GM21423 (cell line): ENCODE data around the gene LTF.
"Not testable (repeated sequence)": the region's sequence is repeated elsewhere in the genome, so short reads cannot be mapped to it uniquely, and the experiment has no call there.

Source experiments
- ATAC-seq: cut with Tn5 transposase; IDR thresholded peaks from one replicate; pipeline ENCODE4 v1.9.1; 2021; ENCODE audit warnings: mild to moderate bottlenecking, moderate library complexity; ENCODE audit not compliant: unreplicated experiment

The LTF gene

GRCh38 chr3:46464326-46465195 is at the start of gene LTF:
Gene LTF, minus strand, starts transcription at chr3:46464905. Its CDS starts 38 bp downstream, at chr3:46464867.
- no peak for ATAC-seq

- no peak for ATAC-seq
Measured at GRCh38 chr3:46512191-46512749, 47.6 kb upstream of the LTF start.

- no peak for ATAC-seq
Measured at GRCh38 chr3:46509661-46510187, 45.0 kb upstream of the LTF start.

DNA sequence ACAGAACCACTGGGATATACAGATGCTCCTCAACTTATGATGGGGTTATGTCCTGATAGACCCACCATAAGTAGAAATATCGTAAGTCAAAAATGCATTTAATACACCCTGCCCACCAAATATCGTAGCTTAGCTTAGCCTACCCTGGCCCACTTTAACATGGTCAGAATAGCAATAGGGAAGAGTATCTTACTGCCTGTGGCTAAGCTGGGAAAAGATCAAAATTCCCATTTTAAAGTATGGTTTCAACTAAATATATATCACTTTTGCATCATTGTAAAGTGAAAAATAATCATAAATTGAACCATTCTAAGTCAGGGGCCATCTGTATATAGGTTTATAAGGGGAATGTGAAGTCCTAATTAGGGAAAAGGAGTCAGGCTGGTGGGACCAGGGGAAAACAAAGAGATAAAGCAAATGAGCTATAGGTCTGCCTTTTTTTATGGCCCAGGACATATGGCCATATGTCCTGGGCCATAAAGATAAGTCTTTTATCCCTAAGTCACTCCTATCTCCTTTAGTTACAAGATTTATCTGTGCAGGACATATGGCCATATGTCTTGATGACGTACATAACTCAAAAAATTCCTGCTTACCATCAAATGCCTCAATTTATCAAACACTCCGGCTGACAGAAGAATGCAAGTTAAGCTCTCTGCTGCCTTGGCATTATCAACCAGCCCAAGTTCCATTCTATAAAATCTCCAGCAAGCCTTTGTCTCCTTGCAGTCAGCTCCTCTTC is 44.3 kb upstream of the LTF start:
- no peak for ATAC-seq

DNA sequence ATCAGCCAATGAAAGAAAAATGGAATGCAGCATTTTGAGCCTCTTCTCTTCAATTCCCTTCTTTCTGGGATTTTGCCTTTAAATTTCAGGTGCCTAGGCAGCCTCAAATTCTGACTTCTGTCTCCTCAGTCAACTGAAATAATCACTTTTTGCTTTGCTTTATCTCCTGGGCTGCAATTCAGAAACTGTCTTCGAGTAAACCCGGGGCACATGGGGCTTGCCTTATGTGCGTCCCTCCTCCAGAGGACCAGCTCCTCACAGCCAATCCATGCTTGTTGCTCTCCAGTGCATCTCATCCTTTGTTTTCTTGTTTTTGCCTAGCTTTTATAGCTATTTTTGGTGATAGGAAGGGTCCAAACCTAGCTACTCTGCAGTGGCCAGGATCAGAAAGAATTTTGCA is 41.8 kb upstream of the LTF start:
- ATAC-seq: no peak

DNA sequence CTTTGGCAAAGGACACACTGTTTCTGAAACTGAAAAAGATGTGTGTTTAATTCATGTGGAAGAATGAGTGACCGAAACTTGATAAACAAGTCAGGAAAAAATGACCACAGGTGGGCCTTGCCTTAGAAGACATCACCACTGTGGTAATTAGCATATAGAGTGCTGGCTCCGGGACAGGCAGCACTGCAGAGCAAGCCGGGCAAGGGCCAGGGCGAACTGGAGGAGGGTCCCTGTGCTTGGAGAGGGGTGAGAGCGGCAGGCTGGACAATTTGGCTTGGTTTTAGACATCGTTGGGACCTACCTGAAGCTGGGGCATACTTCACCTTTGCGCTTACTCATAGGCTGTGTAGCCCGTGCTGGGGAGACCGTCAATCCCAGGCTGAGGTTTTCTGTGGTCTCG is 41.2 kb upstream of the LTF start:
- no peak for ATAC-seq

- no peak for ATAC-seq
Measured at GRCh38 chr3:46504789-46505188, 40.1 kb upstream of the LTF start.

DNA sequence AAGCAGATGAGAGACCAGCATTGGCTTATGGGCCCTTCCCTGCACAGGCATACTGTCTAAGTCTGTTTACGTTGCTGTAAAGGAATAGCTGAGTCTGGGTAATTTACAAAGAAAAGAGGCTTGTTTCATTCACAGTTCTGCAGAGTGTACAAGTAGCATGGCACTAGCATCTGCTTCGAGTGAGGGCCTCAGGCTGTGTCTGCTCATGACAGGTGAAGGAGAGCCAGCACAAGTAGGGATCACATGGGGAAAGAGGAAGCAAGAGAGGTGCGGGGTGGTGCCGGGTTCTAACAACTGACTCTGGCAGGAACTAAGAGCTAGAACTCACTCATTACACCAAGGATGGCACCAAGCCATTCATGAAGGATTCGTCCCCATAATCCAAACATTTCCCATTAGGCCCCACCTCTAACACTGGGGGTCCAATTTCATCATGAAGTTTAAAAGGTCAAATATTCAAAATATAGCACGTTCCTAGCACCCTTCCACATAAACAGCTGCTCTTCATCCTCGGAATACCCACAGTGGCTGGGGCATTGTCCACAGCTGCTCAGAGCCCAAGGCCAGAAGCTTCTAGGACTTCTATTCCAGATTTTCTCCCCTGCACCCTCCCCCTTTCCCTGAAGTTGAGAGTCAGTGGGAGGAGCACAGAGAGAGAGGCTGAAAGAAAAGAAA is 38.6 kb upstream of the LTF start:
- no peak for ATAC-seq

DNA sequence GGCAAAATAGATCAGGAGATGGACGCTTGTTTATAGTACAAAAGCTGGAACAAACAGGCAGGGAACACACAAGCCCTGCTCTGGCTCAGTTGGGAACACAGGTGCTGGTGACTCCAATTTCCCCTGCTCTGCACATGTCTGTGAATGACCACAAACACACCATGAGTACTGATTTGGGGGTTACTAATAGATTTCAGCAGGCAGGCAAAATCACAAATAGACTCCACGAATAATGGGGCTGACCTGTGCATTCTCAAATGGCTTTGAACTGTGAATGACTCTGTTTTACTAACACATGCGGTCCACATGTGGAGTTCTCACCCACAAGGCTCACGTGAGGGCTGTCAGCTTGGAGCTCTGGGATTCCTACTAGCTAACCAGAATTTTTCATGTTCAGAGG is 37.0 kb upstream of the LTF start:
- ATAC-seq: no peak

DNA sequence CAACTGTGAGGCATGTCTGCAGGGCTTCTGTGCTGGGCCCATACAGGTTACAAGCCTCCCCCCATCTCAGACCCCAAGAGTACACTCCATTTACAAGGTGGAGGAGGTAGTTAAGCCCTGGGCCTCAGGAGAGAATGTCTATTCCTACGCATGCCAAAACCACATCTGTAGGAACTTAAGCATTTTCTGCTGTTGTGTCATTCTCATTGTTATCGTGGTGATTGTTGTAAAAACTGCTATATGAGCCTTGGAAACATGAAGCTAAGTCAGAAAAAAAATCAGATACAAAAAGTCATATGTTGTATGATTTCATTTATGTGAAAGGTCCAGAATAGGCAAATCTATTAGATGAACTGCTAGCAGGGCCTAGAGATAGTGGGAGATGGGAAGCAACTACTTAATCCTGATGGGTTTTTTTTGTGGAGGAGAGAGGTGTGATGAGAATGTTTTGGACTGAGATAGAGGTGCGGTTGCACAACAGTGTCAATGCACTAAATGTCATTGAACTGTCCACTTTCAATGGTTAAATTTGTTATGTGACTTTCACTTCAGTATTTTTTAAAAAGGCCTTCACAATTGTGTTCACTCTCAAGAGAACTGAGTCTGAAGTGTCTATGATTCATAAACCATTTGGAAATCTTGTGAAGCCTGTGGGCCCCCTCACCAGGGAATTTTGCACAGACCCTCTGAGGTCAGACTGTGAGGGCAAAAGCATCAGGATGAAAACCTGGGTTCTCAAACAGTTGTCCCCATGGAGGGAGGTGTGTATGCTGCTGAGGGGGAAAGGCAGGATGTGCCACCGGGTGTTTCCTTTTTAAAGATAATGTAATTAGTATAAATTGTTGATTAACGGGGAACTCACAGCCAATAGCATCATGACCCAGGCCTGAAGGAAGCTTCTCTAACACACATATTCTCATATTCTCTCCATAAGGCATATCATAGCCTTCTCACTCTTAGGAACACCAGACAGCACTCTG is 36.2 kb upstream of the LTF start:
- peak; percentile 44 for ATAC-seq

DNA sequence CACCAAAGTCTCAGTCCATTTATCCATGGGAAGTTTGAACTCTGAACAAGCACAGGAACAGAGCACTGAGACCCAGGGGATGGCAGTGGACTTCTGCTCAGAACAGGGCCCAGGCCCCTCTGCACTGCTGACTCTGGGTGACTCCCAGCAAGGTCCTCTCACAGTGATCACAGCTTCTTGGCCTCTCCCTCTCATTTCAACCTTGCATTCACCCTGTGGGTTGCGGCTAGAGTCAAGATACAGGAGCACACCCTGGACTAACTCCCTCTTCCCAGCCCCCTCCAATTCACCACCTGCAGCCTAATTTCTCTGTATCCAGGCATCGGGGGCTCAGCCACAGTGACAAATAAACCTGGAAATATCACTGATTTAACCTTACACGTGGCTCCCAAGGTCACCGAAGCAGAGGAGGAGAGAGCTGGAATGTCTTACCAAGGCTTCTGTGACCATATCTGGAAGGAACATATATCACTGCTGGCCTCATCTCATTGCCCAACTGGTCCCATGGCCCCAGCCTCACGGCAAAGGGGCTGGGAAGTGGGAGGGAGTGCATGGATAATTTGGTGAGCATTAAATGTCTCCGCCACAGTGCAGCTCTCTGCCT is 34.3 kb upstream of the LTF start:
- no peak for ATAC-seq

DNA sequence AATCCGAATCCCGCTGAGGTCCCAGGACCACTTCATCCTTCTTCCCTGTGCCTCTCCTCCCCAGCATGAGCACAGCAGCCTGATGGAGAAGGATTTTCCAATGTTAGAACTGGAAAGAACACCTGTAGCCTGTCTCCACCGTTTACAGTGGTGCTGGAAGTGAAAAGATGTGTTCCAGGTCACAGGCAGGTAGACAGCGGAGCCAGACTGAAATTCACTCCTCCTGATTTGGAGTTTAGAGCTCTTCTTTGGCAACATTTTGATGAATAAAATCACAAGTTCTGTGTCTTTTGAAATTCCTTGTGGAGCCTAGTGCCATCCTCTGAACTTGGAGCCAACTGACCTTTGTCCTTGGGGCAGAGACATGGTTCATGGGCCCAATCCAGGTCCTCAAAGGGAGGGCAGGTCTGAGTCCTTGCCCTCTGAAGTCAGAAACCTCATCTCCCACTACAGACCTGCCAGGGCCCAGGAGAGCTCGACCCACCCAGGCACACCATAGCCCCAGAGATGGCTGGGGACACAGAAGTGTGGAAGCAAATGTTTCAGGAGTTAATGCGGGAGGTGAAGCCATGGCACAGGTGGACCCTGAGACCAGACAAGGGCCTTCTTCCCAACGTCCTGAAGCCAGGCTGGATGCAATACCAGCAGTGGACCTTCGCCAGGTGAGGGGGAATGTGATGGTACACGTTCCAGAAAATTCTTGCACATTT is 33.0 kb upstream of the LTF start, which contains the start of gene RTP3:
Gene RTP3 (plus strand): TSS at position 421 of the 710 bp plus-strand sequence. CDS start 87 bp downstream, at position 508.
- no peak for ATAC-seq

DNA sequence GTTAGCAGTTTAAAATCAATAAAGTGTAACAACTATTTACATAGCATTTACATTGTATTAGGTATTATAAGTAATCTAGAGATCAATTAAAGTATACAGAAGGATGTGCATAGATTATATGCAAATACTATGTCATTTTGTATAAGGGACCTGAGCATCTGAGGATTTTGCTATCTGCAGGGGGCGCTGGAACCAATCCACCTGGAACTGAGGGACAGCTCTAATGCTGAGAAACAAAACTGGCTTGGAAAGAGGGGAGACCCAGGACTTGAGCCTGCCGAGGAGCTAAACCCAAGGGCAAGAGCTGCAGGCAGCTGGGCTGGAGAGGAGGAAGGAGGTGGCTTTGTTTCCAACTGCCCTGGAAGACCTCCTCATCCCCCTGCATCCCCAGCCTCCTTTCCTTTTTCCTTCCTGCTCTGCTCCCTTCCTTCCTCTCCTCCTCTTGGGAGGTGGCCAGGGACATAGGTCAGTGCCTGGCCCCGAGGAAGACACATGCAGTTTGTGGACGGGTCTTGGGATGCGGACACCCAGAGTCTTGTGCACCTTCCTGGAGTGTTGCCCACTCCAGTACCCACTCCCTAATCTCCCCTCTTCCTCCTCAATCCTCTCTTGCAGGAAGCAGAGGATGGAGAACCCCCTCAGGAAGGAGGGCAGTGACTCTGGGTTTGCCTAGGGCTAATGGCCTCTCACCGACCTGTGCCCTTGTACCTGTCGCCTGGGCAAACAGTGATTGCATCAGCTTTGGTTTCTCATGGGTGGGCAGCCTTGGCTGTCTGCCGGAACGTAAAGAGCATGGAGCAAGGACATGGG is 32.2 kb upstream of the LTF start:
- no peak for ATAC-seq

DNA sequence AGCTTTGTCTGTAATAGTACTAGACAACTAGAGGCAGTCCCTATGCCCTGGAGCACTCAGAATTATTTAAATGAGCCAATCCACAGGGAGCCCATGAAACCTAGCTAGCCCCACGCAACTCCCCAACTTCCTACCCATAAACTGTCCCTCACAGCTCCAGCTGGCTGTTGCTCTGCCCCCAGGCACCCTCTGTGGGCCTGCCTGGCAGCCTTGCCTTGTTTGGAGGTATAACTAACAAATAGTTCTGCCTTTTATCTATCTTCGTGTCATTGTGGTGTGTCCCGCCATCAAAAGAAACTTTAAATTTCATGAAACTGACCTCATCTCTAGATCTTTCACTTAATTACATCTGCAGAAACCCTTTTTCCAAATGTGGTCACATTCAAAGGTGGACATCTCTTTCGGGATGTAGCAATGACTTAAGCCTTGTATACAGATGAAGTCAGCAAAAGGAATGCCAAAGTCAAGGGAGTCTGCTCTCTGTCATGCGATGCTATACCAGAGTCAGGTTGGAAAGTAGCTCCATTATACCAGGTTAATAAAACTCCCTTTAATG is 31.3 kb upstream of the LTF start:
- ATAC-seq: no peak

DNA sequence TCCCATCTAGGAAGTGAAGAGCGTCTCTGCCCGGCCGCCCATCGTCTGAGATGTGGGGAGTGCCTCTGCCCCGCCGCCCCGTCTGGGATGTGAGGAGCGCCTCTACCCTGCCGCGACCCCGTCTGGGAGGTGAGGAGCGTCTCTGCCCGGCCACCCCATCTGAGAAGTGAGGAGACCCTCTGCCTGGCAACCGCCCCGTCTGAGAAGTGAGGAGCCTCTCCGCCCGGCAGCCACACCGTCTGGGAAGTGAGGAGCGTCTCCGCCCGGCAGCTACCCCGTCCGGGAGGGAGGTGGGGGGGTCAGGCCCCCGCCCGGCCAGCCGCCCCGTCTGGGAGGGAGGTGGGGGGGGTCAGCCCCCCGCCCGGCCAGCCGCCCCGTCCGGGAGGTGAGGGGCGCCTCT is 29.8 kb upstream of the LTF start:
- not testable (repeated sequence) for ATAC-seq

GRCh38 chr3:46492890-46493547 is 28.3 kb upstream of the LTF start:
- ATAC-seq: no peak
